Endothelial cell of umbilical vein (primary cell): Measurements from ENCODE around the gene OSBPL10. TPM values are rescaled to one million over a fixed set of nuclear protein-coding genes. Genes with fewer than 3 reads are reported as not detected.

ENCODE experiments used
- BruUV-seq: library from RNA; stranded (reverse); fragments of 400-500 nt; replicated peaks from 2 replicates; lab custom pipeline; 2021; lab: Mats Ljungman, UMichigan
- CTCF ChIA-PET: fragments of 300-600, 350-600 bp; sonication (Branson Sonifier 250); formaldehyde crosslinking; loops from one replicate; lab custom pipeline; 2021; ENCODE audit warnings: antibody characterized with exemption, inconsistent platforms; lab: Charles Lee
- POLR2A ChIA-PET: fragments of 300-600, 350-600 bp; sonication (Branson Sonifier 250); formaldehyde crosslinking; loops from one replicate; lab custom pipeline; 2021; ENCODE audit warnings: antibody characterized with exemption, inconsistent platforms; lab: Charles Lee
- DNase-seq: peaks from one replicate; pipeline ENCODE4 v3.0.0-alpha.2; 2011; ENCODE audit warnings: low read depth, low spot score
- FAIRE-seq: peaks from 2 replicates; lab custom pipeline; 2011; peaks lifted over from hg19 to GRCh38; lab: Jason Lieb, UNC
- H2AFZ ChIP-seq: 2 replicates; pipeline ENCODE4 v1.6.0; 2012; ENCODE audit warnings: low read depth, low read length, control low read depth, inconsistent platforms
- H3K27ac ChIP-seq: 2 replicates; pipeline ENCODE4 v1.5.1; 2011; ENCODE audit warnings: low read depth, mild to moderate bottlenecking, control low read depth, low read length, moderate library complexity; ENCODE audit not compliant: insufficient read depth
- H3K27me3 ChIP-seq, 2 experiments: 2 replicates each; pipeline versions ENCODE4 v1.6.0 to v1.6.1; 2011; ENCODE audit warnings: low read length in 2 of 2, mixed read lengths in 1 of 2; ENCODE audit not compliant: control insufficient read depth in 2 of 2, insufficient read depth in 2 of 2
- H3K36me3 ChIP-seq, 2 experiments: 2 replicates in 1 of 2; 3 replicates in 1 of 2; pipeline ENCODE4 v1.5.1; 2011; ENCODE audit warnings: low read length in 2 of 2, mild to moderate bottlenecking in 1 of 2, moderate library complexity in 1 of 2; ENCODE audit not compliant: control insufficient read depth in 2 of 2, insufficient read depth in 2 of 2; ENCODE audit errors: extremely low read depth in 1 of 2
- H3K4me1 ChIP-seq: 3 replicates; pipeline ENCODE4 v1.5.1; 2011; ENCODE audit warnings: mild to moderate bottlenecking, low read length; ENCODE audit not compliant: control insufficient read depth, insufficient read depth; ENCODE audit errors: extremely low read depth
- H3K4me2 ChIP-seq: 2 replicates; pipeline ENCODE4 v1.6.1; 2011; ENCODE audit warnings: low read length, control low read depth, mixed read lengths; ENCODE audit not compliant: insufficient read depth
- H3K4me3 ChIP-seq, 3 experiments: fragments of 200-600 bp in 1 of 3; sonication (generic), shearing (Covaris generic) in 1 of 3; replicated peaks in 1 of 3; 2 replicates each; pipeline ENCODE4 v1.5.1; 2011 to 2016; ENCODE audit warnings: control low read depth in 3 of 3, low read length in 3 of 3, mild to moderate bottlenecking in 2 of 3, inconsistent platforms in 1 of 3, low read depth in 1 of 3, moderate library complexity in 1 of 3; ENCODE audit not compliant: insufficient read depth in 1 of 3
- H3K79me2 ChIP-seq: 2 replicates; pipeline ENCODE4 v1.6.0; 2012; ENCODE audit warnings: low read length, inconsistent platforms; ENCODE audit not compliant: control insufficient read depth, insufficient read depth
- H3K9ac ChIP-seq: replicated peaks from 2 replicates; pipeline ENCODE3; 2011; ENCODE audit warnings: low read length, control low read depth; ENCODE audit not compliant: insufficient read depth; ENCODE audit errors: extremely low read depth
- H3K9me1 ChIP-seq: replicated peaks from 3 replicates; pipeline ENCODE4 v1.6.0; 2011; ENCODE audit warnings: mild to moderate bottlenecking, low read length; ENCODE audit not compliant: control insufficient read depth, insufficient read depth; ENCODE audit errors: extremely low read depth
- H3K9me3 ChIP-seq: replicated peaks from 2 replicates; pipeline ENCODE4 v1.5.1; 2012; ENCODE audit warnings: low read length, inconsistent platforms; ENCODE audit not compliant: control insufficient read depth, insufficient read depth
- H4K20me1 ChIP-seq: replicated peaks from 2 replicates; pipeline ENCODE3; 2011; ENCODE audit warnings: mild to moderate bottlenecking, low read length; ENCODE audit not compliant: control insufficient read depth, insufficient read depth; ENCODE audit errors: extremely low read depth
- EZH2 ChIP-seq: IDR thresholded peaks from 2 replicates; pipeline ENCODE4 v1.6.1; 2012; ENCODE audit warnings: borderline replicate concordance, low read depth, mild to moderate bottlenecking, moderate library complexity, low read length, inconsistent platforms; ENCODE audit not compliant: severe bottlenecking
- FOS ChIP-seq: IDR thresholded peaks from 2 replicates; pipeline ENCODE4 v1.6.1; 2011; ENCODE audit warnings: mild to moderate bottlenecking, low read length, moderate library complexity, borderline replicate concordance; ENCODE audit not compliant: insufficient read depth
- GATA2 ChIP-seq: IDR thresholded peaks from 2 replicates; pipeline ENCODE4 v1.7.0; 2011; ENCODE audit warnings: low read depth, mild to moderate bottlenecking, moderate library complexity, mixed read lengths, low read length; ENCODE audit not compliant: insufficient read length, insufficient read depth
- JUN ChIP-seq: IDR thresholded peaks from 2 replicates; pipeline ENCODE4 v1.6.1; 2011; ENCODE audit warnings: borderline replicate concordance, low read depth; ENCODE audit not compliant: insufficient read length, insufficient read depth
- MYC ChIP-seq: IDR thresholded peaks from one replicate; pipeline ENCODE4 v1.6.1; 2011; ENCODE audit warnings: mild to moderate bottlenecking, low read depth, low read length
- POLR2A ChIP-seq: IDR thresholded peaks from 2 replicates; pipeline ENCODE4 v1.6.1; 2012; ENCODE audit warnings: low read depth, mild to moderate bottlenecking, control low read depth, low read length
- POLR2AphosphoS5 ChIP-seq: IDR thresholded peaks from 2 replicates; pipeline ENCODE4 v1.6.1; 2012; ENCODE audit warnings: low read depth, mild to moderate bottlenecking, control low read depth, low read length, moderate library complexity; ENCODE audit not compliant: insufficient read depth
- dilution Hi-C: fragments of 300-500 bp; cut with MboI; formaldehyde crosslinking; loops from one replicate; pipeline ENCODE4 v1.15.0; 2019; ENCODE audit warnings: low sequenced_read_pairs; ENCODE audit not compliant: extremely low pct_ligation_motif_present
- intact Hi-C: fragments of 100-400 bp; cut with micrococcal nuclease; formaldehyde crosslinking; loops from one replicate; pipeline ENCODE4 v1.10.0; 2022
- polyA plus RNA-seq, 4 experiments: library from polyadenylated mRNA; depleted of rRNA in 3 of 4; stranded (reverse) in 3 of 4; unstranded in 1 of 4; fragments of >200 nt; gene quantifications; 2 replicates each; pipeline versions ENCODE4 v1.2.1 to v1.2.3, GENCODE V29; 2011 to 2012; ENCODE audit warnings: missing spikeins in 1 of 4
- total RNA-seq: library from RNA; stranded (reverse); gene quantifications from 2 replicates; pipeline ENCODE4 v1.2.3, GENCODE V29; 2021
- TF ChIP-seq, protein P1 (sequence below): IDR thresholded peaks from 2 replicates; pipeline ENCODE4 v1.6.1; 2011; ENCODE audit not compliant: insufficient read depth, insufficient read length
- TF ChIP-seq, protein P2 (sequence below), 2 donors: IDR thresholded peaks; 1 replicate in 1 of 2; 2 replicates in 1 of 2; pipeline ENCODE4 v1.5.1; 2011; ENCODE audit warnings: low read length in 2 of 2, mild to moderate bottlenecking in 2 of 2, moderate library complexity in 2 of 2, control low read depth in 1 of 2, inconsistent platforms in 1 of 2, low read depth in 1 of 2; ENCODE audit not compliant: insufficient read depth in 1 of 2; ENCODE audit errors: extremely low read depth in 1 of 2

Gene OSBPL10
- total and polyA plus RNA-seq, 2 donors (not counting 3 experiments of a cell fraction or from before 2014, with no cell fraction given) = 10.8 to 47.6 TPM

DNA sequence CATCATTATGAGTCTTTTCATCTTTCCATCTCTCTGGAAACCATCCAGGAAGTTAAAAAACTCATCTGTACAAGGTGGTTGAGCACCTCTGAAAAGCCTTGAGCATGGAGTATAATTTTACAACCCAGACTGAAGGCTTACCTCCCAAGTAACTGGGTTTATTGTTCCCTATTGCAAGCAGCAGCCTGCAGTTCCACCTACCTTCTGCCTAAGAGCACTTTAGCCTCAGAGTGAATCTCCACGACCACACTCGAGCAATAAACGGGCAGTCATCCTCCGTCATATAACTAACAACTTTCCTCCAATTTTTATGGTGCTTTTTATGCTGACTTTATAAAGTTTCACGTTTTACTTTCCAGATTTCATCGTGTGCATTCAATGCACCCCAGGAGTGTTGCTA lies 32.8 kb downstream of the OSBPL10 start:
- no peaks in the 10 kb centered on the region for H4K20me1 ChIP-seq
- no peak for DNase-seq
- no peaks in the 10 kb centered on the region for H3K9me1 ChIP-seq
- intact Hi-C loops (no loop called here), dilution Hi-C loops (no loop called here)
- H3K79me2 ChIP-seq = peaks cover 11% of the 10 kb centered on the region
- TF ChIP-seq JUN (no peak), POLR2AphosphoS5 (no peak), POLR2A (no peak), GATA2 (no peak), EZH2 (no peak), FOS (no peak), MYC (no peak)
- TF ChIP-seq, protein P1, sequence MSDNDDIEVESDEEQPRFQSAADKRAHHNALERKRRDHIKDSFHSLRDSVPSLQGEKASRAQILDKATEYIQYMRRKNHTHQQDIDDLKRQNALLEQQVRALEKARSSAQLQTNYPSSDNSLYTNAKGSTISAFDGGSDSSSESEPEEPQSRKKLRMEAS = no peak
- TF ChIP-seq, protein P2, sequence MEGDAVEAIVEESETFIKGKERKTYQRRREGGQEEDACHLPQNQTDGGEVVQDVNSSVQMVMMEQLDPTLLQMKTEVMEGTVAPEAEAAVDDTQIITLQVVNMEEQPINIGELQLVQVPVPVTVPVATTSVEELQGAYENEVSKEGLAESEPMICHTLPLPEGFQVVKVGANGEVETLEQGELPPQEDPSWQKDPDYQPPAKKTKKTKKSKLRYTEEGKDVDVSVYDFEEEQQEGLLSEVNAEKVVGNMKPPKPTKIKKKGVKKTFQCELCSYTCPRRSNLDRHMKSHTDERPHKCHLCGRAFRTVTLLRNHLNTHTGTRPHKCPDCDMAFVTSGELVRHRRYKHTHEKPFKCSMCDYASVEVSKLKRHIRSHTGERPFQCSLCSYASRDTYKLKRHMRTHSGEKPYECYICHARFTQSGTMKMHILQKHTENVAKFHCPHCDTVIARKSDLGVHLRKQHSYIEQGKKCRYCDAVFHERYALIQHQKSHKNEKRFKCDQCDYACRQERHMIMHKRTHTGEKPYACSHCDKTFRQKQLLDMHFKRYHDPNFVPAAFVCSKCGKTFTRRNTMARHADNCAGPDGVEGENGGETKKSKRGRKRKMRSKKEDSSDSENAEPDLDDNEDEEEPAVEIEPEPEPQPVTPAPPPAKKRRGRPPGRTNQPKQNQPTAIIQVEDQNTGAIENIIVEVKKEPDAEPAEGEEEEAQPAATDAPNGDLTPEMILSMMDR (IDR thresholded peaks at IDR 0.05; ENCODE audit: extremely low read depth in 1 of 2, insufficient read depth in 1 of 2, low read depth in 1 of 2, low read length in 2 of 2) = no peak
- no peak overlapping the region for H3K4me3 ChIP-seq
- BruUV-seq = no TSS peak
- H3K36me3 ChIP-seq = no peaks in the 10 kb centered on the region
- no peaks in the 10 kb centered on the region for H3K4me1 ChIP-seq
- CTCF ChIA-PET = no interaction called here
- H3K9ac ChIP-seq = no peak overlapping the region
- POLR2A ChIA-PET = no interaction called here
- H2AFZ ChIP-seq = no peak overlapping the region
- H3K4me2 ChIP-seq = no peak overlapping the region
- H3K27ac ChIP-seq = no peak overlapping the region
- H3K27me3 ChIP-seq = no peaks in the 10 kb centered on the region
- no peak for FAIRE-seq
- H3K9me3 ChIP-seq = no peaks in the 10 kb centered on the region
